T-helper 2 cell treated with Interferon-gamma antibody and Interleukin-4, amounts not matched to agents 100 ng/mL and 5 ng/mL, for 36 hours (primary cell): ENCODE data around the gene SLITRK5. TPM values are rescaled to one million over a fixed set of nuclear protein-coding genes. Genes with fewer than 3 reads are reported as not detected.

Source experiments
- intact Hi-C: fragments of 100-400 bp; cut with micrococcal nuclease; formaldehyde crosslinking; loops from one replicate; pipeline ENCODE4 v1.15.1; 2023
- total RNA-seq: library from RNA; stranded (reverse); gene quantifications from 2 replicates; pipeline ENCODE4 v1.2.3, GENCODE V29; 2022

The SLITRK5 gene
- total RNA-seq, 1 donor from 2014 or later = not detected

- intact Hi-C loops = no loop called here
Observed at GRCh38 chr13:87698268-87698667, 27.1 kb downstream of the SLITRK5 start.

DNA sequence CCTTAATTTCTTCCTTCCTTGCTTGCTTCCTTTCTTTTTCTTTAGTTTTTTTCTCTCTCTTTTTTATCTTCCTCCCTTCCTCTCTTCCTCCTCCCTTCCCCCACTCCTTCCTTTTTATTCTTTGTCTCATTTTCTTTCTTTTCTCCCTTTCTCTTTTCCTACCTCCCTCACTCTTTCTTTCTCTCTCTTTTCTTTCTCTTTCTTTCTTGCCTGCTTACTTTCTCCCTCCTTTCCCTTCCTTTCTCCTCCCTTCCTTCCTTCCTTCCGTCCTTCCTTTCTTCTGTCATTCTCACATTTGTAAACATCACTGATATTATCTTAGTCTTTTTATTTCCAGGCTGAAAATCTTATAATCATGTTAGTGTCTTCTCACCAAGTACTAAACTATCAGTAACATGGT lies 38.8 kb downstream of the SLITRK5 start:
- intact Hi-C loops = no loop called here

GRCh38 chr13:87712012-87712411 lies 40.8 kb downstream of the SLITRK5 start:
- intact Hi-C loops = no loop called here
